Pericardium fibroblast (primary cell): ENCODE results near the gene PHACTR1. TPM values are rescaled to one million over a fixed set of nuclear protein-coding genes. Genes with fewer than 3 reads are reported as not detected.

ENCODE experiments used
- total RNA-seq: library from RNA; depleted of rRNA; stranded (reverse); fragments of >200 nt; gene quantifications from 2 replicates; pipeline ENCODE4 v1.2.3, GENCODE V29; 2015

Gene PHACTR1
- 0.26 and 1.1 TPM in 2 replicates for total RNA-seq

DNA sequence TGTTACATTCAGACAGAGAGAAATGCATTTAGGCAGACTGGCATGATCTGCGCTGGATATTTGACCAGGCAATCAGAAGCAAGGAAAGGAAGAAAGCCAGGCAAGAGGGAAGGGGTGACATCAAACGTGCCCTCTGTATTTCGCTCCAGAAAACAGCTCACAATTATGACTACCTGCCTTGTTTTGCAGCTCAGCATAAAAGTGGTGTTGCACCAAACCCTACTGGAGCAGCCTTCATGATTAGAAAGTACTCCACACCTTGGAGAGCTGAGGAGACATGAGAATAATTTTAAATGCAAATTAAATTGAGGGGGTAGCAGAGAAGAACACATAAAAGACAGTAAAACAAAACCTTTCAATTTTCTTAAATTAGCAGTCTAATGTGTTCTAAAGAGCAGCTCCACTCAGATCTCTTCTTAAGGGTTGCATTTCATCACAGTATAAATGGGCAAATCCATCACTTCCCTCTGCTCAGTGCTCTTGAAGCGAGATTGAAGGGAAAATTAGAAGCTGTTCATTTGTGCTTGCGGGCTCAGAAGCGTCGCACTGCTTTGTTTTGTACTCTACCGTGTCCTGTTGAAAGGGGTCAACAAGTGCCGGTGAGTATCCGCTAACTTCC lies at the start of gene PHACTR1:
TSS of gene PHACTR1 (plus strand) at position 470 of the 619 bp plus-strand sequence.

GRCh38 chr6:13328076-13328874 lies 611.7 kb downstream of the PHACTR1 start, which contains the start of gene TBC1D7:
Gene TBC1D7 (minus strand): TSS chr6:13328537. CDS start chr6:13326898, 1,639 bp downstream.

